ENCODE results near the gene BCL2.

Gene BCL2

DNA sequence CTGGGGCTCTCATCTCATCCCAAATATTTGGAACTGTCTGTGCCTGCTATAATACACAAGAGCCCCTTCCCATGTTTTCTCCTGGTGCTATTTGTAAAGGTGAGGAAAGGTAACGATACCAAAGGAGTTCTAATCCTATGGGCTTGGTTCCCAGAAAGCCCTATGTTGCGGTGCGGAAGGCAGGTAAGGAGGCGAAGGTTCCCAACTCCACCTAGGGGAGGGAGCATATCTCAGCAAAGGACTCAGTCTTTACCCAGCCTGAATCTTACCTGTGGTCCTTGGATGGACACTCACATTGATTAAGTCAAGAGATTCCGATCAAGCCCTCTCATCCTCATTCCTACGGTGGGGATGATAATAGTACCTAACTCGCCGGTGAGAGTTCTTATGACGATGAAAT is 140.1 kb downstream of the BCL2 start:
- no peak for ATAC-seq

DNA sequence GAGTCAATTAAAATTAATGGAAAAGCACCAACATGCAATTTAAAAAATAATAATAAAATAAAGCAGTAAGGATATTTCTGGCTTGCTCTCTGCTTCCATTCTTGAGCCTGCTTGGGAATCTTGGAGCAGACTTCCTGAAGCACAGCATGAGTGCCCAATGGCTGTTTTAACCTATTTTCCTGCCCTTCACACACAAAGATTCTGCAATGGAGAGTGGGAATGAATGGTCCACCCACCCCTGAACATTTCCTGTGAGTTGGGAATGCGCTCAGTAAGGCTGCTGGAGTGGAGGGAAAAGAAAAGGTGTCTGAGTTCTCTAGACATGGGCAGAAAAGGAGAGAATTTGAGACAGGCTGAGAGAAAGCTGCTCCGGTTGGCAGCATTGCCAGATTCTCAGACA is 140.6 kb downstream of the BCL2 start:
- no peak for ATAC-seq

DNA sequence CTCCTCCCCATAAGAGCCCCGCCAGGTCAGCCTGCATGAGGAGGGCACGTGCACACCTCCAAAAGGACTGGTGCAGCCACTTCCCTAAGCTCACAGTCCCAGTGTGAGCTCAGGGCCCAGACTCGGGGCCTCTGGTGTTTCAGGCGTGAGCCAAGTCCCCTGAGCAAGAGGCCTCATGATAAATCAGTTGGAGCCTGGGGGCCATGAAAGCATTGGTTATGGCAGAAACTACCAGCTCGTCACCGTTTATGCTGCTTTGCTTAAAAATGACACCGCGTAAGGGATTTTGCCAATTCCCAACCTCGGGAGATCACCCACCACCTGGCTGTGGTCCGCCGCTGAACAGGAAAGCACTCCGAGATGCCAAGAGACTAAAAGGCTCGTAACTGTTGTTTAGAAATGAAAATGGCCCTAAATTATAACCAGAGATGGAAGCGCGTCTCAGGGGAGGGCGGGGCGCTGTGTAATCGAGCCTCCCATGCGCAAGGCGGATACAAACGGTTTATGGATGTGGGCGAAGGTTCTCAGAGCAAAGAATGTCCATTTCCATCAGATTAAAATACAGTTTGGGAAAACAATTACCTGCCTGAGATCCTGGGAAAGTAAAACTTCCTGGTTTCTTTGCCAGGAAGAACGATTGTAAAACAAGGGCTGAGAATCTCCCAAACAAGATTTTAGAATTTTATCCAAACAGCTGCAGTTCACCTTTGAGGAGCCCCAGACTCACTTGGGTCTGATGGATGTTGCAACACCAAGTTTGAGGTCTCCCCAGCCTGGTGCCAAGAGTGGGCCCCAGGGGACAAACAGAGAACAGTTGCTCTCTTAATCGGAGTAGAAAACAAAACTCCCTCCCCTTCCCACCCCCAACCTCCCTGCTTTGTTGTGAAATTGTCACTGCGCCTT is 141.4 kb downstream of the BCL2 start:
- ATAC-seq = no peak

DNA sequence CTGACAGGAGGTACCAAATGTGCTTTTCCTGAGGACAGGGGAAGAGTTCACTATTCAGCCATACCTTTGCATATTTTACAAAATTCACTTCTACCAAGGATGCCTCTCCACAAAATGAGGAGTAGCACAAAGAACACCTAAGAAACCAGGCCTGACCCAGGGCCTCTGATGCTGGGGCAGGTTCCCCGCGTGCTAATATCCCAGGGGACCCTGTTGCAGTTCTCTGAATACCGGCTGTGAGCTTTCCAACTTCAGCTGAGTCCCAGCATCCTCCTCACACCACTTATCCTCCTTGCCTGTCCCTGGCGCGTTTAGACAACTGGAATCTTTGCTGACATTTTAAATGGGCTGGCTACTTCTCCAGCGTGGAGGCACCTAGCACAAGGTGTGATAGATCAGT is 142.3 kb downstream of the BCL2 start:
- no peak for ATAC-seq

DNA sequence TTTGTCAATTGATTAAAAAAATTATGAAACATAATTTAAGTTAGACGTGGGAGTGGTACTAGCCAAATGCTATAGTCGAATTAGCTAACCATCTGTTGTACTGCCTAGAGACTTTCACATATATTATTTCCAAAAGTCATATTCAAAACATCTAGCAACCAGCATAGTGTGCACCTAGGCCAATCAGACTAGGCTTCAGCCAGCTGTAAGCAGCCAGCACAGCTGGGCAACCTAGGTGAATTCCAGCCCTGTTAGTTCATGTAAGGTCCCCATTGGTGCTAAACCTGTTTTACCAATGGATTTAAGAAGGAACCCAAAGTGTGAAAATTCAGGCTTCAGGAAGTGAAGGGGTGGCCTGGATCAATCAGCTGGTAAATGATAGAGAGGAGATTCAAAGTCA is 144.3 kb downstream of the BCL2 start:
- ATAC-seq = peak; percentile 40 to 46

DNA sequence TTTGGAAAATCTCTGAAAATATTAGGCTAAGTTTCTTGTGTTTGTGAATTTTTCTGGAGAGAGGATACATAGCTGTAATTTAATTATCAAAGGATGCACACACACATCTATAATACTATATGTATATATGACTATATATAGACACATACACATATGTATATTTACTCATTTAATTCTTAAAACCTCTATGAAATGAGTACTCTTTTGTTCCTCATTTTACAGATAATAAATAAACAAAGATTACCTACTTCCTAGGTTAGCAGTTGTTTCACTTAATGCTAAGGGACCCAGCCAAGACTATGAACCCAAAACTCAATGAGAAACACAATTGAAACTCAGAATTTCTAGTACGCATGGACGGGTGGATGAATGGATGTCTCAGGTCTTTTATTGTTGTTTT is 145.6 kb downstream of the BCL2 start:
- ATAC-seq = peak; percentile 18 to 37

DNA sequence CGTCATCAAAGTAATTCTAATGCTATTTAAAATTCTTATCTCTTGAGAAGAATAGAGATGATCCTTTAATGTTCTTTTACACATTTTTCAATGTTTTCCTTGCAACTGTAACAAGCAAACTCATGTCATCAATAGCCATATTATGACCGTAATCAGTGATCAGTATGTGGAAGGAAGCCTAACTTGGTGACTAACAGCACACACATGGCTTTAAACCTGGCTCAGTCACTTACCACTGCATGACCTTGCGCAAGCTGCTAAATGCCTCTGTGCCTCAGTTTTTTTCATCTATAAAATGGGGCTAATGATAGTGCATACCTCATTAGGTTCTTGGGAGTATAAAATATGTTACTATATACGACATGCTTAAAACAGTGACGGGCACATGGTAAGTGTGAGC is 149.7 kb downstream of the BCL2 start:
- ATAC-seq = peak; percentile 40 to 42

DNA sequence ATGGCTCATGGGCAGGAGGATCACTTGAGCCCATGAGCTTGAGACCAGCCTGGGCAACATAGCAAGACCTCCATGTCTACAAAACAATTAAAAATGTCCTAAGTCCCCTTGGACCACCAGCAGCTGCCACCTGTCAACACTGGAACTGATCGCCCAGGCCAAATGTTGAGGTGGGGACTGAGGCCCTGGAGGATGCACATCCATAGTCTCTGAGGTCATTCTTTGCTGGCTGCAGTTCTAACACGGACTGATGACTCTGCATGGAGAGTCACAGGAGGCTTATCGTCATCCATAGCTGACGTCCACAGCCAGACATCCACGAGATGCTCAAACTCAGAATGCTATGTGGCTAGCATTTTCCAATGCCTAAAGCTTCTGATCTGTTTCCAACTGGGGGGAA is 151.3 kb downstream of the BCL2 start:
- ATAC-seq = no peak

DNA sequence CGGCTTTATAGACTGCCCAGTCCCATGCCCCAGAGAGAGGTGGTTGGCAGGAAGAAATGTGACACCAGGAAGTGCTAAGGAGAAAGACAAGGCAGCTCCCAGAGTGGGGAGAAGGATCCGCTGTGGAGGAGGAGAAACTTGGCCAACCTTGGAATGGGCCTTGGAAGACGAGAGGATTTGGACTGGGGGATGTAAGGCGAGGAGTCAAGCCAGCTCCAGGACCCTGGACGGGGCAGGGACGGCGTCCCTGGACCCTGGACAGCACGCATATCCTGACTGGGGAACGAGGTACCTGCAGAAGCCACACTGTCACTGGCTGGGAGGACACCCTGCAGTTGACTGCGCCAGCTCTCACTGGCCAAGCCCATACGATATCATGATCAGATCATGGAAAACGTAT is 153.4 kb downstream of the BCL2 start:
- ATAC-seq = no peak

DNA sequence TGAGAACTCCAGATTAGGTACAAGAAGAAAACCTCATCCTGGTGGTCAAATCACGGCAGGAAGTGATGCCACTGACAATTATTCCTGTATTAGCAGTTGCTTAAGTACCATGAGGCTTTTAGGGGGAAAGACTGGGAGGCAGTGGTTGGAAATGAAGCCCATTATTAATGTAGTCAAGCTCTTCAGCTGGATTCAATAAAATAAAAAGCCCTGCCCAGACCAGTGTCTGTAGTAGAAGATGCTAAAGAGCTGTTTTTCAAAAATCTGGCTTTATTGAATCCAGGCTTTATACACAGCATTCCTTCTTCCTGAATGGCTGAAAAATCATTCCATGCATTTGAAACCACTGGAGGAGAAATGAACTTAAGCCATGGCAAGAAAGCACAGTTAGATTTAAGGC is 155.2 kb downstream of the BCL2 start:
- no peak for ATAC-seq

DNA sequence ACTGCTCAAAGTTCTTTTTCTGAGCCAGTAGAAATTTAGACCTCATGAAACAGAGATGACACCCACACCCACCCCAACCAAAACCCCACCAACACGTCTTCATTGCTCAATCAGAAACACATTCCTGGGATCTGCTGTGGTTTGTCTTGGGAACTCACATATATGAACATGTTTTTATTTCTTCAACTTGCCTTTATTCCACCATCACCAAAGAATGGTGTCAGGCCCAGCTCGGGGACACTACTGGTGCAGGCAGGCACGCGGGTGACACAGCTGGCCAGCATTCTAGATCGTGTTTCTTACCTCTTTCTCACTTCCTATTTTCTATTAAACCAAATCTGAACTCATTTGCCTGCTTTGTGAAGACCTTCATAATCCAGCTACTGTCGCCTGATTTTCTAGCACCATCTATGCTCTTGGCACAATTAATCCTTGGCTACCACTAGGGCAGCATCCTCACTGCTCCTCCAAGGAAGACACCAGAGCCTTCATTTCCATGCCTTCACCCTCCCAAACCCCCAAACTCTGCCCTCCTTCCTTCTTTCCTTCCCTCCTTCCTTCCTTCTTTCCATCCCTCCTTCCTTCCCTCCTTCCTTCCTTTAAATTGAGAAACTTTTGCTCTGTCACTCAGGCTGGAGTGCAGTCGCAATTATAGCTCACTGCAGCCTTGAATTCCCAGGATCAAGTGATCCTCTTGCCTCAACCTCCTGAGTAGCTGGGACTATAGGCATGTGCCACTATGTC is 157.1 kb downstream of the BCL2 start:
- ATAC-seq = no peak

DNA sequence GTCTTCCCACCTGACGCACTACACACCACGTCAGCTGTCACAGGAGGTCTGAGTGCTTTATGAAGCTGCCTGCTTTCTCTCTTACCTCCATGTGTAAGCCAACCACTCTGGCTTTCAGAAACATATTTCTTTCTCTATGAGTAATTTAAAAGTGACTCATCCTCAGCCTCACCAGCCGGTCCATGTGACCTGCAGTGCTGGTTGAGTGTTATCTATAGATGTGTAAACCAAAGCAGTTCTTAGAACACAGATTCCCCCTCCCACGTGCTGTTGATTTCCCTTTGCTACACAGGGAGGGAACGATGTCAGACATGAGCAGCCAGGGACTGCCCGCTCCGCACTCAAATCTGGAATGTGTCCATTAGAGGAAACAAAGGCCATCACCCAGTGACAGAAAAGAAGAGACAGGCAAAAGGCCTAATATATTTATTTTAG is 157.8 kb downstream of the BCL2 start:
- peak; percentile 72 to 77 for ATAC-seq

DNA sequence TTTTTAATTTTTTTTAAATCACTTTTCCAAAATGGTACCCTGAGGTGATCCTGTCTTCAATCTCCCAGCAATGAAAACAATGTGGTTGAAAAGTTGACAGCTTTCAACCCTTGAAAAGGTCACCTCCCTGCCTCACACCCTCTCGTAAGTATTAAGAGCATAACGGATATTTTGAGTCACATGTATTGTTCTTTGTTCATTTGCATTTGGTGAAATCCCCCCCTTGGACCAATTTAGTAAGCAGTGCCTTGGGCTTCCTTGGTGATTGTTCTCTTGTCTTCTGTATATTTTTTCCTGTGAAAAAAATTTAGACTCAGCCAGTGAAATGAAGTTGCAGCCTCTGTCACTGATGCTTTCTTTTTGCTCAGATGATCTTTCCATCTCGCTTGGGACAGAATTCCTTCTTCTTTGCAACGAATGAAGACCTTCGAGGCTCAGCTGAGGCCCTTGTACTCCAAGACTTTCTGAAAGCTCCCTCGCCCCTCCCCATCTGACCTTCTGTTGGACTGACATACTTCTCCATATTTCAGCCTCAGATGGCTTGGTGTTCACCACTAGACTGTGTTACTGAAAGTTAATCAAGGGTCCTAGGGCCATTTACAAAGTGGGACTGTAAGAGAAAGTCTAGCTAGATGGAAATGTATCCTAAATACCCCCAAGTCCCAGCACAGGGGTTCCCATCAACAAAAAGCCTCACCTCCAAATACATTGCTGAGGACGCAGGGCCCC is 158.4 kb downstream of the BCL2 start:
- peak; percentile 42 to 43 for ATAC-seq

DNA sequence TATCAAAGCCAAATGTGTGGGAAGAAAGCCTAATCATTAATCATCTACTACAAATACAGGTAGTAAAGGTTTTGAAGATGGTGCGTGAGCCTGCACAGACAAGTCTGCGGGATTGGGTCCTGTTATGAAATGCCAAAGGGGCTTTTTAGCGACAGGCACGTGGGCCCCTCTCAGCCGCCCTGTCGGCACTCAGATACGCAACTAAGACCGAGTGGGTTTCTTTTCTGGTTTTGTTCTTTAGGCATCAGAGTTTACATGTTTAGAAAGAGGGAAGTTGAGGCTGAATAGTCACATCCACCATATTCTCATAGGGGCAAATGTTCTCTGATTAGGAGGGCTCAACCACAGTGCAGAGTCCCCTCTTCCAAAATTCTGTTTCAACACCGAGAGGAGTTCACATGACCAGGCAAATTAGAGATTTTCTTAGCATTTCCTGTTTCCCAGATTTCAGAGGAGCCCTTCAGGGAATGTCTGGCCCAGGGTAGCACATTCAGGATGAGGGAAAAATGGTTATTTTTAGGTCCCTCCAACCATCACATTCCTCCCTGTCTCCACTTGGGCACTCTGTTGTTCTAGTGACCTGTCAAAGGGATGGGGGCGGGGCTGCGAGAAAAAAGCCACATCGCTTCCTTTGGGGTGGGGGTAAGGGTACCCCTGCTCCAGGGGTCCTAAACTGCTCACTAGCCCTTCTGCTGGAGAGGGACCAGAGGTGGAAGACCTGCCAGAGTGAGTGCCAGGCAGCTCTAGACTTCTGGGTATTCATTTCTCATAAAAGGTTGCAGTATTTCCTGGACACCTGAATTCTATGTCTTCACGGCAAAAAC is 159.2 kb downstream of the BCL2 start:
- peak in 1 of 2 donors; percentile 5 for ATAC-seq

DNA sequence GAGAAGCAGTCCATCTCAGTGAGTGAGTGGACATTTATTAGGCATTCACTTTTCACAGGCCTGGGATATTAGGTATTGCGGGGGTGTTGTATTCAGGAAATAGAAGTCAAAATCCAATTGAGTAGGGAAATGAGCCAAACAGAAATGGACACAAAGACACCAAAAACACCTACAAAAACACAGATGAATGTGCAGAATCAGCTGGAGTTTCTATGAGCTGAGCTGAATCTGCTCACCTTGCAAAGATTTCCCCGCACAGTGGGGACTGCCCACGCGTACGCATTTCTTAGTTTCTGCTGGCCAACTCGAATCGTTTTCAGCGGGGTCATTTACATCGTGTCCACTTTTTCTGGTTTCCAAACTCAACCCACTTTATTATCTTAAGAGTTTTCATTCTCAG is 160.0 kb downstream of the BCL2 start:
- ATAC-seq = no peak

DNA sequence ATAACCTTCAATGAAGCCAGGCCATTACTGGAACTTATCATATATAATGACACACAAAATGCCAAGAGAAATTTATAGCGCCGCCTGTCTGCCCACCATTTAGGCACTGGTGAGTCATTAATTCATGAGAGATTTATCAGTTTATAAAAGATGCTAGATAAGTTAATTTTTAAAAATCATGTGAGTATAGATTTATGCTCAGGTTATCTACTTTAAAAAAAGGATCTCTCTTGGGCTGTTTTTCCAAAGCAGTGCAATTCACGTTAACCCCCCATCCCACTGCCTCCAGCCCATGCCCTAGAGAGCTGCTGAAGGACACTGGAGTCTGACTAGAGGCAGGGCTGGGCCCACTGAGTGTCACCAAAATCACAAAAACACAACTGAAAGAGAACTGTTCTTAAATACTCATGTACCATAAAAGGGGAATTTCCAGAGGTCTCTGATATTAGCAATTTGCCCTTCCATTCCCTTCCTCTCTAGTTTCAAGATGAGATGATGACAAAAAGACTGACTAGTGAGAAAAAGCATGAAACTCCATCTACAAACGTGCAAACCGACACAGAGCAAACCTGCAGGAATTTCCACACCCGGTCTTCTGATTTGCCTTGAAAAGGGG is 160.8 kb downstream of the BCL2 start:
- ATAC-seq = peak; percentile 16 to 19

DNA sequence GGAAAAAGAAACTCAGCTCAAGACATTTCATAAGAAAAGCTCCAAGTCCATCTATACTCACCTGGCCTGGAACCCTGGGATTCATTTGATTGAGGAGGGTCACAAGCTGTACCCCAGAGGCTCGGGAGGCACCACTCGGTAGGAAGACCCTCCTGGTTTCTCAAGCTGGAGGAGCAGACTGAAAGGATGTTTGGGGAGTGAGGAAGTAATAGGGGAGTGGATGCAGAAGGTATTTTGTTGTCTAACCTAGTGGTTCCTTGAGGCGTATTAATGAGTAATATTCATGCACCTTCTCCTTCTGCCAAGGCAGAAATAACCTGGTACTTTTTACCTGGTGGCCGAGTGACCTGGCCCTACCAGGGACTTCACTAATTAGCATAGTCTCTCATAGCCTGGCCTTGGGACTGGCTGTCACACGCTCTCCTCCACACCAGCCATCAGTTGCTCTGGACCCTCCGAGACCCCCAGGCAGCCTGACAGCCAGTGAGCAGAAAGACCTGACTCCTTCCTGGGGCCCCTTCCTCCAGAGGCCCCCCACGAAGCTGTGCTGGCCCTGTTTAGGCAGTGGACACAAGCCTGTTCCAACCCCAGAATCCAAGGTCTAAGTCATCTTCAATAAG is 161.4 kb downstream of the BCL2 start:
- no peak for ATAC-seq

DNA sequence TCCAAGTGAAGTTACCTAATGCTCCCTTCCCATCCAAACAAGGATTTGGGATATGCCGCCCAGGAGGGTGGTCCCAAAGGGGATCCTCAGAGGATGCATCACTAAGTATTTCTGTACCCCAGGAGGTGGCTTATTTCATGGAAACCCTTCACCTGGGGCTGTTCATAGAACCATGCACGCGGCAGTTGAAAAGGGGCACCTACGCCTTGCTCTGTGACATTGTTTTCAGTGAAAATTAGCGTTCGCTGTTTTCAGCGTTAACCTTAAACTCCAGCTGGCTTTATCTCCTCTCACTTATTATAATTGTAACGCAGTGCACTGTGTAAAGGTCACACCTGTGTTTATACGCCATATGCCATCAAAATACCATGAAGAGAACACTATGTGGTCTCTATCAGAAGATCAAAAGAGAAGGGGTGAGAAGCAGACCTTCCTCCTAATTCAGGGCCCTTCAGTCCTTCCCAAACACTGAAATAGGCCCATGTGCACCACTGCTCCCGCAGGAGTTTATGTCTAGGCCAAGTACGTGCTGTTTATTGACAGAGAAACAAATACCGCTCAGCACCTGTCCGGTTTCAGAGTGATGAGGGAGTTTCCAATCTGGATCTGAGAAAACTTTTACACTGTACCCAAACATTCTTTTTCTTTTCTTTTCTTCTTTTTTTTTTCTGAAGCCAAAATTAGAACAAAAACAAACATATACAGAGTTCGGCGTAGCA is 162.1 kb downstream of the BCL2 start:
- no peak for ATAC-seq

DNA sequence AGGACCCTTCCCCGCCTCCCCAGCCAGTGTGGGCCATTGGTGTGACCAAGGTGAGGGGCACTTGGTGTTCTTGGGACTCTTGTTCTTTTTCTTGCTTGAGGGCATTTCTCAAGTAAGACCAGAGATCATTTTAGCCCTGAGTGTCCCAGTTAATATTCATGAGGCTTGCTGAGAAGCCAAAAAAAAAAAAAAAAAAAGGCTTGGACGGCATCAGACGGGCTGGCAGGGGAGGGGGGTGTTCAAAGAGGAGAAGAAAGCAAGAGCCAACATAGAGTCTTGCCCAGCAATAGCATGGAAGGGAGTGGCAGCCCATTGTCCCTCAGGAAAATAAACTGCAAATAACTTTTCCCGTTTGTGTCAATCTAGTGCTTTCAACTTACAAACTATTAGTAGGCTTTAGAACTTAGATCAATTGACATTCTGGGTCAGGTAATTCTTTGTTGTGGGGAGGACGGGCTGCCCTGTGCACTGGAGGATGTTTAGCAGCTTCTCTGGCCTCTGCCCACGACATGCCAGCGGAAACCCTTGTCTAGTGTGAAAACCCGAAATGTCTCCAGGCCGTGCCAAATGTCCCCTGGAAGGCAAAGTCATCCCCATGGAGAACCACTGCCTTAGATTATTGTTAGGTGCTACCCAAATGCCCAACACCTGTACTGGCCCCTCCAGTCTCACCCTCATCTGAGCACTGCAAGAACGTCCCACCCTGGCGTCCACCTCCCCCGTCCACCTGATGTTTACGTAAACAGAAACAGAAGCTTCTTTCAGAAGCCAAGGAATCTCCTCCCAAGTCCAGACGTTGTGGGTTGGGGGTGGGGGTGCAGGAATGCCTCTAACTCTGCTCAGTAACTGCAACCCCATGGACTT is 163.4 kb downstream of the BCL2 start:
- ATAC-seq = no peak

Data from activated CD4-positive, CD25-positive, alpha-beta regulatory T cell treated with anti-CD3 and anti-CD28 coated beads, Interleukin-2, amount 50 U/mL, for 24 hours (primary cell).